WTC11 (cell line): ENCODE data around the gene RAN. TPM values are rescaled to one million over a fixed set of nuclear protein-coding genes. Genes with fewer than 3 reads are reported as not detected.

Experiments used
- ATAC-seq: fragments of 200-7000 bp; cut with Tn5 transposase; 2 replicates; pipeline ENCODE4 v1.10.0; 2021; ENCODE audit warnings: mild to moderate bottlenecking, moderate library complexity
- Bru-seq: library from RNA; stranded (reverse); fragments of 400-500 nt; gene quantifications from one replicate; lab custom pipeline; 2021; lab: Mats Ljungman, UMichigan
- CTCF ChIA-PET: fragments of 300-600 bp; sonication (Branson Sonifier 250); formaldehyde crosslinking; loops from one replicate; lab custom pipeline; 2021; ENCODE audit warnings: antibody characterized with exemption; lab: Charles Lee
- POLR2A ChIA-PET: fragments of 350-600 bp; sonication (Branson Sonifier 250); formaldehyde crosslinking; loops from one replicate; lab custom pipeline; 2021; ENCODE audit warnings: antibody characterized with exemption; lab: Charles Lee
- DNase-seq: peaks from one replicate; pipeline ENCODE4 v3.0.0; 2021; ENCODE audit warnings: low spot score
- H3K27ac Mint-ChIP-seq: 2 replicates; pipeline ENCODE4 v1.8.0; 2021; ENCODE audit warnings: mixed read lengths
- H3K27me3 Mint-ChIP-seq: 2 replicates; pipeline ENCODE4 v1.8.0; 2021; ENCODE audit warnings: low read depth, mild to moderate bottlenecking, moderate library complexity, mixed read lengths
- H3K36me3 Mint-ChIP-seq: 2 replicates; pipeline ENCODE4 v1.8.0; 2021; ENCODE audit warnings: mixed read lengths
- H3K4me1 Mint-ChIP-seq: 2 replicates; pipeline ENCODE4 v1.8.0; 2022; ENCODE audit warnings: mixed read lengths
- H3K4me3 Mint-ChIP-seq: 2 replicates; pipeline ENCODE4 v1.8.0; 2021; ENCODE audit warnings: mild to moderate bottlenecking, moderate library complexity, mixed read lengths
- H3K9me3 Mint-ChIP-seq: 2 replicates; pipeline ENCODE4 v1.8.0; 2021; ENCODE audit warnings: mixed read lengths
- CREM ChIP-seq: sonication (generic); formaldehyde crosslinking; IDR thresholded peaks from 2 replicates; pipeline ENCODE4 v1.8.1; 2022; ENCODE audit warnings: mild to moderate bottlenecking, missing genetic modification reagents, moderate library complexity
- E2F5 ChIP-seq: sonication (generic); formaldehyde crosslinking; IDR thresholded peaks from 2 replicates; pipeline ENCODE4 v1.8.1; 2022; ENCODE audit warnings: mild to moderate bottlenecking, moderate library complexity, missing genetic modification reagents
- EMX1 ChIP-seq: fragments of 250-450 bp; sonication (Bioruptor Pico); IDR thresholded peaks from 2 replicates; pipeline ENCODE4 v1.8.0; 2021; ENCODE audit warnings: mild to moderate bottlenecking
- ESRRA ChIP-seq: sonication (generic); formaldehyde crosslinking; IDR thresholded peaks from 2 replicates; pipeline ENCODE4 v1.8.1; 2022; ENCODE audit warnings: mild to moderate bottlenecking, missing genetic modification reagents, borderline replicate concordance
- ETV6 ChIP-seq: sonication (generic); formaldehyde crosslinking; IDR thresholded peaks from 2 replicates; pipeline ENCODE4 v1.8.1; 2022; ENCODE audit warnings: mild to moderate bottlenecking, missing genetic modification reagents
- FOXK1 ChIP-seq: sonication (generic); formaldehyde crosslinking; IDR thresholded peaks from 2 replicates; pipeline ENCODE4 v1.8.0; 2022; ENCODE audit warnings: mild to moderate bottlenecking, moderate library complexity, missing genetic modification reagents
- HMGXB4 ChIP-seq: sonication (generic); formaldehyde crosslinking; IDR thresholded peaks from 2 replicates; pipeline ENCODE4 v1.8.1; 2023; ENCODE audit warnings: mild to moderate bottlenecking, moderate library complexity, missing genetic modification reagents
- JAZF1 ChIP-seq: fragments of 250-450 bp; sonication (Bioruptor Pico); IDR thresholded peaks from 2 replicates; pipeline ENCODE4 v1.9.0; 2021; ENCODE audit warnings: moderate library complexity, mild to moderate bottlenecking, inconsistent platforms
- MAX ChIP-seq: sonication (generic); formaldehyde crosslinking; IDR thresholded peaks from 2 replicates; pipeline ENCODE4 v1.8.0; 2022; ENCODE audit warnings: mild to moderate bottlenecking, missing genetic modification reagents
- NFATC4 ChIP-seq: fragments of 250-450 bp; sonication (Bioruptor Pico); IDR thresholded peaks from 2 replicates; pipeline ENCODE4 v1.9.0; 2021; ENCODE audit warnings: mild to moderate bottlenecking
- NR3C1 ChIP-seq: sonication (generic); formaldehyde crosslinking; conservative IDR thresholded peaks from 2 replicates; pipeline ENCODE4 v1.8.1; 2023; ENCODE audit warnings: low read depth, mild to moderate bottlenecking, missing genetic modification reagents
- PRRX2 ChIP-seq: fragments of 250-450 bp; sonication (Bioruptor Pico); IDR thresholded peaks from 2 replicates; pipeline ENCODE4 v1.8.0; 2021; ENCODE audit warnings: mild to moderate bottlenecking
- TCF7 ChIP-seq: sonication (generic); formaldehyde crosslinking; IDR thresholded peaks from 2 replicates; pipeline ENCODE4 v1.8.0; 2022; ENCODE audit warnings: mild to moderate bottlenecking, low read depth, missing genetic modification reagents, moderate library complexity
- TEAD1 ChIP-seq: sonication (generic); formaldehyde crosslinking; IDR thresholded peaks from 2 replicates; pipeline ENCODE4 v1.8.0; 2022; ENCODE audit warnings: mild to moderate bottlenecking, missing genetic modification reagents
- TP53 ChIP-seq: sonication (generic); formaldehyde crosslinking; IDR thresholded peaks from 2 replicates; pipeline ENCODE4 v1.8.1; 2023; ENCODE audit warnings: mild to moderate bottlenecking, missing genetic modification reagents
- USF2 ChIP-seq: sonication (generic); formaldehyde crosslinking; IDR thresholded peaks from 2 replicates; pipeline ENCODE4 v1.8.1; 2023; ENCODE audit warnings: mild to moderate bottlenecking, missing genetic modification reagents, moderate library complexity
- ZBTB21 ChIP-seq: sonication (generic); formaldehyde crosslinking; IDR thresholded peaks from 2 replicates; pipeline ENCODE4 v1.8.1; 2023; ENCODE audit warnings: mild to moderate bottlenecking, missing genetic modification reagents, borderline replicate concordance
- ZNF317 ChIP-seq: sonication (generic); formaldehyde crosslinking; IDR thresholded peaks from 2 replicates; pipeline ENCODE4 v1.8.1; 2023; ENCODE audit warnings: low read depth, mild to moderate bottlenecking, moderate library complexity, missing genetic modification reagents, borderline replicate concordance
- ZNF532 ChIP-seq: fragments of 250-450 bp; sonication (Bioruptor Pico); IDR thresholded peaks from 2 replicates; pipeline ENCODE4 v1.9.0; 2021; ENCODE audit warnings: mild to moderate bottlenecking, borderline replicate concordance
- ZSCAN18 ChIP-seq: fragments of 250-450 bp; sonication (Bioruptor Pico); IDR thresholded peaks from 2 replicates; pipeline ENCODE4 v2.1.2; 2022; ENCODE audit warnings: mild to moderate bottlenecking, moderate library complexity
- long read RNA-seq, 3 experiments: library from RNA in 1 of 3; library from capped mRNA in 1 of 3; library from polyadenylated mRNA in 1 of 3; unstranded in 2 of 3; stranded (forward) in 1 of 3; transcript quantifications; one replicate each; pipeline ENCODE4 v2.0.0, GENCODE V29; 2021
- total RNA-seq: library from RNA; stranded (reverse); gene quantifications from 3 replicates; pipeline ENCODE4 v1.2.3, GENCODE V29; 2021

RAN gene
- total RNA-seq (1,744 to 1,783 TPM (median 1,745 TPM) in 3 replicates), Bru-seq, nascent RNA (percentile 99 among the genes with signal in this experiment)
- long read RNA-seq, experiment 1, transcript RAN-203 (6 exons, 2,455 nt) = minor isoform, 48 of 2,959 reads
- long read RNA-seq, experiment 1, transcript RAN-212 (7 exons, 2,661 nt) = major isoform, 2,679 of 2,959 reads
- long read RNA-seq, experiment 1, transcript RAN-202 (6 exons, 1,530 nt) = minor isoform, 96 of 2,959 reads
- long read RNA-seq, experiment 1, partial matches to known transcripts = 62 of 2,959 reads
- long read RNA-seq, experiment 1, other reads (novel, unspliced or antisense) = 72 of 2,959 reads
- long read RNA-seq, experiment 2, transcript RAN-202 (6 exons, 1,530 nt) = minor isoform, 475 of 1,540 reads
- long read RNA-seq, experiment 2, transcript RAN-203 (6 exons, 2,455 nt) = minor isoform, 8 of 1,540 reads
- long read RNA-seq, experiment 2, transcript RAN-212 (7 exons, 2,661 nt) = major isoform, 730 of 1,540 reads
- long read RNA-seq, experiment 2, partial matches to known transcripts = 254 of 1,540 reads
- long read RNA-seq, experiment 2, other reads (novel, unspliced or antisense) = 73 of 1,540 reads
- long read RNA-seq, experiment 3, transcript RAN-212 (7 exons, 2,661 nt) = major isoform, 7,256 of 7,818 reads
- long read RNA-seq, experiment 3, transcript RAN-202 (6 exons, 1,530 nt) = minor isoform, 125 of 7,818 reads
- long read RNA-seq, experiment 3, transcript RAN-203 (6 exons, 2,455 nt) = minor isoform, 93 of 7,818 reads
- long read RNA-seq, experiment 3, partial matches to known transcripts = 170 of 7,818 reads
- long read RNA-seq, experiment 3, other reads (novel, unspliced or antisense) = 174 of 7,818 reads

- Mint-ChIP-seq H3K27ac (peak within 1 kb of the TSS; percentile 99), H3K9me3 (peaks cover 3% of the 10 kb centered on the region), H3K36me3 (peaks cover 44% of the 10 kb centered on the region), H3K4me3 (peak within 1 kb of the TSS; percentile 97), H3K4me1 (peaks cover 51% of the 10 kb centered on the region), H3K27me3 (no peaks in the 10 kb centered on the region; the same call in 1 of the 2 replicates)
- ATAC-seq = peak; percentile 71
- DNase-seq = peak; percentile 80
- ChIA-PET POLR2A (interaction anchor here (0.6 to 1.1 kb wide), 4 partner anchors 19 to 42 kb away, joined by 3 to 5 read pairs (median 4); no protein-coding TSS in a partner anchor), CTCF (interaction anchor here (0.9 to 3.1 kb wide), 13 partner anchors 9 to 245 kb away, joined by 3 to 36 read pairs (median 5); no protein-coding TSS in a partner anchor)
- TF ChIP-seq TCF7 (CRISPR knock-in tag) = no peak
- peak; percentile 72; the same call in 1 of the 2 replicates for TF ChIP-seq MAX (CRISPR knock-in tag)
- TF ChIP-seq NFATC4 (CRISPR knock-in tag) = no peak
- TF ChIP-seq NR3C1 (CRISPR knock-in tag) = no peak
- TF ChIP-seq EMX1 (CRISPR knock-in tag) = no peak
- TF ChIP-seq ZNF532 = no peak
- TF ChIP-seq PRRX2 (CRISPR knock-in tag) = no peak
- peak; percentile 59 for TF ChIP-seq TEAD1 (CRISPR knock-in tag)
- TF ChIP-seq TP53 (CRISPR knock-in tag) = no peak
- 0 out of 2 replicates have a peak, but pooled peaks have one; percentile 25 for TF ChIP-seq ETV6 (CRISPR knock-in tag)
- TF ChIP-seq ZSCAN18 (CRISPR knock-in tag) = no peak
- TF ChIP-seq ESRRA = peak; percentile 38; the same call in 1 of the 2 replicates
- peak; percentile 73; the same call in 1 of the 2 replicates for TF ChIP-seq E2F5 (CRISPR knock-in tag)
- peak; percentile 58; the same call in 1 of the 2 replicates for TF ChIP-seq HMGXB4 (CRISPR knock-in tag)
- TF ChIP-seq USF2 (CRISPR knock-in tag) = peak; percentile 89
- TF ChIP-seq ZNF317 (CRISPR knock-in tag) = no peak
- no peak for TF ChIP-seq ZBTB21 (CRISPR knock-in tag)
- TF ChIP-seq CREM = no peak
- no peak for TF ChIP-seq JAZF1 (CRISPR knock-in tag)
- TF ChIP-seq FOXK1 (CRISPR knock-in tag) = 0 out of 2 replicates have a peak, but pooled peaks have one; percentile 35
Observed at GRCh38 chr12:130871286-130872178, at the start of gene RAN. RAN (plus strand) TSS chr12:130872066; CDS start chr12:130872594, 528 bp downstream.
